ENCODE data around the gene ADCYAP1. TPM values are rescaled to one million over a fixed set of nuclear protein-coding genes. Genes with fewer than 3 reads are reported as not detected.

Gene ADCYAP1
- total and polyA plus RNA-seq, 4 donors, result 4.9 to 6.5 TPM; not detected in 2

- Histone ChIP-seq H3K27ac (ENCODE audit: low read depth in 1 of 2, low read length in 2 of 2) (no peak overlapping the region), H3K36me3 (ENCODE audit: control insufficient read depth in 1 of 2, insufficient read depth in 2 of 2, low read length in 1 of 2) (no peaks in the 10 kb centered on the region), H3K4me3 (ENCODE audit: low read length in 2 of 2) (peak overlapping the region; percentile 14 to 22), H3K4me1 (ENCODE audit: control insufficient read depth in 1 of 2, insufficient read depth in 2 of 2, low read length in 2 of 2) (no peaks in the 10 kb centered on the region), H3K27me3 (ENCODE audit: control insufficient read depth in 1 of 2, insufficient read depth in 2 of 2, low read length in 1 of 2) (no peaks in the 10 kb centered on the region), H3K9me3 (ENCODE audit: control insufficient read depth, low read length) (no peaks in the 10 kb centered on the region)
- 1% methylated on average over 51 to 75 of the region's 75 CpGs for WGBS, 2 donors
- DNase-seq (peak; percentile 40 to 79), ATAC-seq (ENCODE audit: low FRiP score) (no peak)
- intact Hi-C loops (cut with DNase I), result loop anchor here in 1 of 2 donors (10.0 kb wide), 1 partner anchor 188 kb away; no protein-coding TSS in a partner anchor
Observed at GRCh38 chr18:907115-907884, 2.6 kb downstream of the ADCYAP1 start.

GRCh38 chr18:907885-908757 is 3.5 kb downstream of the ADCYAP1 start:
- no peak for ATAC-seq (ENCODE audit: low FRiP score)
- Histone ChIP-seq H3K36me3 (ENCODE audit: control insufficient read depth in 1 of 2, insufficient read depth in 2 of 2, low read length in 1 of 2) (no peaks in the 10 kb centered on the region), H3K27ac (ENCODE audit: low read depth in 1 of 2, low read length in 2 of 2) (no peak overlapping the region), H3K9me3 (ENCODE audit: control insufficient read depth, low read length) (no peaks in the 10 kb centered on the region), H3K4me3 (ENCODE audit: low read length in 2 of 2) (peak overlapping the region; percentile 53 to 54), H3K27me3 (ENCODE audit: control insufficient read depth in 1 of 2, insufficient read depth in 2 of 2, low read length in 1 of 2) (no peaks in the 10 kb centered on the region), H3K4me1 (ENCODE audit: control insufficient read depth in 1 of 2, insufficient read depth in 2 of 2, low read length in 2 of 2) (no peaks in the 10 kb centered on the region)
- peak in 1 of 2 donors; percentile 78 for DNase-seq
- WGBS, 2 donors, result 2 to 3% methylated on average over 55 of the region's 55 CpGs
- intact Hi-C loops (cut with DNase I), result loop anchor here in 1 of 2 donors (10.0 kb wide), 1 partner anchor 187 kb away; no protein-coding TSS in a partner anchor

- Histone ChIP-seq H3K4me1 (ENCODE audit: control insufficient read depth in 1 of 2, insufficient read depth in 2 of 2, low read length in 2 of 2) (no peaks in the 10 kb centered on the region), H3K36me3 (ENCODE audit: control insufficient read depth in 1 of 2, insufficient read depth in 2 of 2, low read length in 1 of 2) (no peaks in the 10 kb centered on the region), H3K27ac (ENCODE audit: low read depth in 1 of 2, low read length in 2 of 2) (no peak overlapping the region), H3K9me3 (ENCODE audit: control insufficient read depth, low read length) (no peaks in the 10 kb centered on the region), H3K4me3 (ENCODE audit: low read length in 2 of 2) (peak overlapping the region; percentile 53 to 54), H3K27me3 (ENCODE audit: control insufficient read depth in 1 of 2, insufficient read depth in 2 of 2, low read length in 1 of 2) (no peaks in the 10 kb centered on the region)
- intact Hi-C loops (cut with DNase I), result loop anchor here in 1 of 2 donors (10.0 kb wide), 1 partner anchor 186 kb away; no protein-coding TSS in a partner anchor
- 3 to 4% methylated on average over 68 to 69 of the region's 69 CpGs for WGBS, 2 donors
- no peak for ATAC-seq (ENCODE audit: low FRiP score)
- DNase-seq, result no peak
Observed at GRCh38 chr18:908758-909724, 4.4 kb downstream of the ADCYAP1 start.

GRCh38 chr18:910247-910646 is 5.6 kb downstream of the ADCYAP1 start:
- WGBS, 2 donors, result 31 to 35% methylated on average over 5 of the region's 5 CpGs
- Histone ChIP-seq H3K27me3 (ENCODE audit: control insufficient read depth in 1 of 2, insufficient read depth in 2 of 2, low read length in 1 of 2) (peaks cover 0 to 3% of the 10 kb centered on the region in 2 donors), H3K27ac (ENCODE audit: low read depth in 1 of 2, low read length in 2 of 2) (no peak overlapping the region), H3K36me3 (ENCODE audit: control insufficient read depth in 1 of 2, insufficient read depth in 2 of 2, low read length in 1 of 2) (no peaks in the 10 kb centered on the region), H3K4me1 (ENCODE audit: control insufficient read depth in 1 of 2, insufficient read depth in 2 of 2, low read length in 2 of 2) (no peaks in the 10 kb centered on the region), H3K4me3 (ENCODE audit: low read length in 2 of 2) (no peak overlapping the region), H3K9me3 (ENCODE audit: control insufficient read depth, low read length) (no peaks in the 10 kb centered on the region)
- intact Hi-C loops (cut with DNase I), result no loop called here
- DNase-seq (no peak), ATAC-seq (ENCODE audit: low FRiP score) (no peak)

GRCh38 chr18:911025-911424 is 6.4 kb downstream of the ADCYAP1 start:
- ATAC-seq (ENCODE audit: low FRiP score) (no peak), DNase-seq (no peak)
- Histone ChIP-seq H3K27ac (ENCODE audit: low read depth in 1 of 2, low read length in 2 of 2) (no peak overlapping the region), H3K4me3 (ENCODE audit: low read length in 2 of 2) (no peak overlapping the region), H3K36me3 (ENCODE audit: control insufficient read depth in 1 of 2, insufficient read depth in 2 of 2, low read length in 1 of 2) (no peaks in the 10 kb centered on the region), H3K9me3 (ENCODE audit: control insufficient read depth, low read length) (no peaks in the 10 kb centered on the region), H3K4me1 (ENCODE audit: control insufficient read depth in 1 of 2, insufficient read depth in 2 of 2, low read length in 2 of 2) (no peaks in the 10 kb centered on the region), H3K27me3 (ENCODE audit: control insufficient read depth in 1 of 2, insufficient read depth in 2 of 2, low read length in 1 of 2) (peaks cover 0 to 3% of the 10 kb centered on the region in 2 donors)
- intact Hi-C loops (cut with DNase I), result no loop called here
- 19% methylated on average over 2 of the region's 2 CpGs for WGBS, 2 donors

GRCh38 chr18:911486-911885 is 6.8 kb downstream of the ADCYAP1 start:
- Histone ChIP-seq H3K36me3 (ENCODE audit: control insufficient read depth in 1 of 2, insufficient read depth in 2 of 2, low read length in 1 of 2) (no peaks in the 10 kb centered on the region), H3K27me3 (ENCODE audit: control insufficient read depth in 1 of 2, insufficient read depth in 2 of 2, low read length in 1 of 2) (peaks cover 0 to 3% of the 10 kb centered on the region in 2 donors), H3K4me1 (ENCODE audit: control insufficient read depth in 1 of 2, insufficient read depth in 2 of 2, low read length in 2 of 2) (no peaks in the 10 kb centered on the region), H3K27ac (ENCODE audit: low read depth in 1 of 2, low read length in 2 of 2) (no peak overlapping the region), H3K4me3 (ENCODE audit: low read length in 2 of 2) (no peak overlapping the region), H3K9me3 (ENCODE audit: control insufficient read depth, low read length) (no peaks in the 10 kb centered on the region)
- intact Hi-C loops (cut with DNase I), result no loop called here
- DNase-seq, result no peak
- WGBS, 2 donors, result 15% methylated on average over 7 of the region's 7 CpGs
- no peak for ATAC-seq (ENCODE audit: low FRiP score)

- H3K36me3 ChIP-seq (ENCODE audit: control insufficient read depth in 1 of 2, insufficient read depth in 2 of 2, low read length in 1 of 2), result no peaks in the 10 kb centered on the region
- intact Hi-C loops (cut with DNase I), result no loop called here
- no peaks in the 10 kb centered on the region for H3K9me3 ChIP-seq (ENCODE audit: control insufficient read depth, low read length)
- ATAC-seq (ENCODE audit: low FRiP score), result no peak
- no peak overlapping the region for H3K27ac ChIP-seq (ENCODE audit: low read depth in 1 of 2, low read length in 2 of 2)
- H3K4me1 ChIP-seq (ENCODE audit: control insufficient read depth in 1 of 2, insufficient read depth in 2 of 2, low read length in 2 of 2), result peaks cover 0 to 2% of the 10 kb centered on the region in 2 donors
- 54 to 68% methylated on average over 1 of the region's 1 CpG for WGBS, 2 donors
- peaks cover 0 to 3% of the 10 kb centered on the region in 2 donors for H3K27me3 ChIP-seq (ENCODE audit: control insufficient read depth in 1 of 2, insufficient read depth in 2 of 2, low read length in 1 of 2)
- H3K4me3 ChIP-seq (ENCODE audit: low read length in 2 of 2), result no peak overlapping the region
- DNase-seq, result no peak
Observed at GRCh38 chr18:916562-916961, 11.9 kb downstream of the ADCYAP1 start.

GRCh38 chr18:919078-919477 is 14.4 kb downstream of the ADCYAP1 start:
- intact Hi-C loops (cut with DNase I), result no loop called here
- H3K4me1 ChIP-seq (ENCODE audit: control insufficient read depth in 1 of 2, insufficient read depth in 2 of 2, low read length in 2 of 2), result peaks cover 0 to 2% of the 10 kb centered on the region in 2 donors
- peaks cover 0 to 3% of the 10 kb centered on the region in 2 donors for H3K27me3 ChIP-seq (ENCODE audit: control insufficient read depth in 1 of 2, insufficient read depth in 2 of 2, low read length in 1 of 2)
- H3K36me3 ChIP-seq (ENCODE audit: control insufficient read depth in 1 of 2, insufficient read depth in 2 of 2, low read length in 1 of 2), result no peaks in the 10 kb centered on the region
- DNase-seq, result no peak
- H3K27ac ChIP-seq (ENCODE audit: low read depth in 1 of 2, low read length in 2 of 2), result no peak overlapping the region
- H3K9me3 ChIP-seq (ENCODE audit: control insufficient read depth, low read length), result no peaks in the 10 kb centered on the region
- 0 to 4% methylated on average over 2 of the region's 2 CpGs for WGBS, 2 donors
- ATAC-seq (ENCODE audit: low FRiP score), result no peak
- H3K4me3 ChIP-seq (ENCODE audit: low read length in 2 of 2), result no peak overlapping the region

Measured in aorta (tissue), 5 donors.